Osteoblast (primary cell): ENCODE data around the gene MAGI1. TPM values are rescaled to one million over a fixed set of nuclear protein-coding genes. Genes with fewer than 3 reads are reported as not detected.

Experiments
- DNase-seq: peaks from one replicate; pipeline ENCODE4 v3.0.0; 2011; ENCODE audit warnings: low spot score, mixed read lengths; ENCODE audit not compliant: insufficient read length; ENCODE audit errors: missing footprints
- H2AFZ ChIP-seq: 2 replicates; pipeline ENCODE4 v1.6.0; 2011; ENCODE audit warnings: mild to moderate bottlenecking, low read length
- H3K27ac ChIP-seq: 2 replicates; pipeline ENCODE4 v1.5.1; 2011; ENCODE audit warnings: mild to moderate bottlenecking, low read depth, low read length, moderate library complexity
- H3K27me3 ChIP-seq: 2 replicates; pipeline ENCODE4 v1.6.0; 2012; ENCODE audit warnings: mild to moderate bottlenecking, control low read depth, inconsistent platforms, low read length, moderate library complexity; ENCODE audit not compliant: insufficient read depth
- H3K36me3 ChIP-seq: 2 replicates; pipeline ENCODE4 v1.5.1; 2011; ENCODE audit warnings: mild to moderate bottlenecking, low read length, control low read depth, moderate library complexity; ENCODE audit not compliant: insufficient read depth
- H3K4me1 ChIP-seq: 2 replicates; pipeline ENCODE4 v1.5.1; 2011; ENCODE audit warnings: mild to moderate bottlenecking, low read length, control low read depth, moderate library complexity; ENCODE audit not compliant: insufficient read depth
- H3K4me2 ChIP-seq: 2 replicates; pipeline ENCODE4 v1.6.0; 2011; ENCODE audit warnings: mild to moderate bottlenecking, low read length; ENCODE audit not compliant: insufficient read depth
- H3K4me3 ChIP-seq: fragments of 200-600 bp; sonication (generic); 3 replicates; pipeline ENCODE4 v1.5.1; 2012; ENCODE audit warnings: mild to moderate bottlenecking, low read length, inconsistent platforms; ENCODE audit not compliant: insufficient read depth
- H3K79me2 ChIP-seq: 2 replicates; pipeline ENCODE4 v1.6.0; 2012; ENCODE audit warnings: mild to moderate bottlenecking, low read length, control low read depth, inconsistent platforms; ENCODE audit not compliant: insufficient read depth
- H3K9me3 ChIP-seq: 2 replicates; pipeline ENCODE4 v1.5.1; 2011; ENCODE audit warnings: low read depth, low read length, control low read depth
- H4K20me1 ChIP-seq: 2 replicates; pipeline ENCODE4 v1.6.0; 2012; ENCODE audit warnings: mild to moderate bottlenecking, low read length, control low read depth; ENCODE audit not compliant: insufficient read depth
- total RNA-seq: library from RNA; depleted of rRNA; stranded (reverse); fragments of >200 nt; gene quantifications from 2 replicates; pipeline ENCODE4 v1.2.3, GENCODE V29; 2012
- TF ChIP-seq, protein P1 (sequence below): IDR thresholded peaks from 2 replicates; pipeline ENCODE4 v1.5.1; 2011; ENCODE audit warnings: mild to moderate bottlenecking, low read depth, low read length, moderate library complexity; ENCODE audit errors: extremely low read depth

Gene MAGI1
- total RNA-seq, 1 donor, result 66.6 TPM

DNA sequence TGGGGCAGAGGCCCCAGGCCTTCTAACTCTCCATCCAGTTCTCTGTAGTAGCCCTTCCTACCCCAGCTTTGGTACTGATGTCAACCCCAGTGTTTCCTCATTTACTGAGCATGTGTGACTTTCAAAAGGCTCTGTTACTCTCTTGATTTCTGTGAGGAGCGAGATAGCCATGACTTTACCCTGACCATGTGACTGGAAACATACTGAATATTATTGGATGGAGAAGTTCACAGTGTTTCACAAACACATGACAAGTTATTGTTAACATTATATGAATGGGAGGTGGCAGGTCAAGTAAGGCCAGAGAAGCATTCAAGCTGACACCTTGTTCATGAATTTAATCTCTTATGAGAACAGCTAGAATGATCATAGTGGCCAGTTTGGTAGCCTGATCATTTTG lies 53.7 kb downstream of the MAGI1 start:
- Histone ChIP-seq H3K27me3 (no peaks in the 10 kb centered on the region), H3K36me3 (no peaks in the 10 kb centered on the region), H3K4me2 (no peak overlapping the region), H4K20me1 (peaks cover 29% of the 10 kb centered on the region), H3K27ac (no peak overlapping the region), H3K4me3 (no peak overlapping the region), H3K4me1 (peaks cover 2% of the 10 kb centered on the region), H2AFZ (no peak overlapping the region), H3K9me3 (no peaks in the 10 kb centered on the region), H3K79me2 (peaks cover 38% of the 10 kb centered on the region)
- DNase-seq, result no peak
- TF ChIP-seq, protein P1, sequence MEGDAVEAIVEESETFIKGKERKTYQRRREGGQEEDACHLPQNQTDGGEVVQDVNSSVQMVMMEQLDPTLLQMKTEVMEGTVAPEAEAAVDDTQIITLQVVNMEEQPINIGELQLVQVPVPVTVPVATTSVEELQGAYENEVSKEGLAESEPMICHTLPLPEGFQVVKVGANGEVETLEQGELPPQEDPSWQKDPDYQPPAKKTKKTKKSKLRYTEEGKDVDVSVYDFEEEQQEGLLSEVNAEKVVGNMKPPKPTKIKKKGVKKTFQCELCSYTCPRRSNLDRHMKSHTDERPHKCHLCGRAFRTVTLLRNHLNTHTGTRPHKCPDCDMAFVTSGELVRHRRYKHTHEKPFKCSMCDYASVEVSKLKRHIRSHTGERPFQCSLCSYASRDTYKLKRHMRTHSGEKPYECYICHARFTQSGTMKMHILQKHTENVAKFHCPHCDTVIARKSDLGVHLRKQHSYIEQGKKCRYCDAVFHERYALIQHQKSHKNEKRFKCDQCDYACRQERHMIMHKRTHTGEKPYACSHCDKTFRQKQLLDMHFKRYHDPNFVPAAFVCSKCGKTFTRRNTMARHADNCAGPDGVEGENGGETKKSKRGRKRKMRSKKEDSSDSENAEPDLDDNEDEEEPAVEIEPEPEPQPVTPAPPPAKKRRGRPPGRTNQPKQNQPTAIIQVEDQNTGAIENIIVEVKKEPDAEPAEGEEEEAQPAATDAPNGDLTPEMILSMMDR, result no peak

DNA sequence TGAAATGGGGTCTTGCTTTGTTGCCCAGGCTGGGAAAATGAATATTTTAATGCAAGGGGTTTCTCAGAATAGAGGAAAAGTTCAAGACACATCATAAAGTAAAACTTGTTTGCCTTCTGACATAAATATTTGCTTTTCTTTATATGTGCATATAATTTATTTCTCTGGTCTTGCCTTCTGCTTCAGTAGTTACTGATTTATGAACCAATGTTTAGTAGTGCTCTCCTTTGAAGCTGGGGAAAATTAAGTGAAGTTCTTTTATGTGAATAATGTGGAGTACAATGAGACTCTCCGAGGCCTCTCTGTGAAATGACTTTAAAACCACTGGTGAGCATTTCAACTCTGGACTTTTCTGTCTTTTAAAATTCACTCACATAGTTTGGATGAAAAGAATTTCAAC lies 55.6 kb downstream of the MAGI1 start:
- TF ChIP-seq, protein P1, result no peak
- DNase-seq, result no peak
- Histone ChIP-seq H3K79me2 (peaks cover 33% of the 10 kb centered on the region), H3K36me3 (no peaks in the 10 kb centered on the region), H3K4me2 (no peak overlapping the region), H3K4me3 (no peak overlapping the region), H2AFZ (no peak overlapping the region), H3K27ac (no peak overlapping the region), H3K4me1 (peaks cover 19% of the 10 kb centered on the region), H3K9me3 (no peaks in the 10 kb centered on the region), H3K27me3 (no peaks in the 10 kb centered on the region), H4K20me1 (peaks cover 27% of the 10 kb centered on the region)

DNA sequence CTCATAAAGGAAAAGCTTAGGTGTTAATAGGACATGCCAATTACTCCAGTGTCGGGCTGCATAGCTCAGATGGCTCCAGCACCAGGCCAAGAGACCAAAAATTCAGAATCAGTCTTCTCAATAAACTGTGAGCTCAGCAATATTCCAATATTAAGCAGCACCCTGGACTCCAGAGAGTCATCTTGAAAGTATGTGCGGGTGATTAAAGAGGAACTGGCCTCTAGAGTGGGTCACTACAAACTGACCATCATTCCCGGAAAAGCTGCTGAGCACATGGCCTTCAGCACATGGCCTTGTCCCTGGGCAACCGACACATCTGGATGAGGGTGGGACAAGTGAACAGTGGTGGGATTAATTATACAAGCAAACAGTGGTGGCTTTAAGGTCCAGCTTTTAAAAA lies 59.0 kb downstream of the MAGI1 start:
- TF ChIP-seq, protein P1, result no peak
- H3K36me3 ChIP-seq, result no peaks in the 10 kb centered on the region
- no peak overlapping the region for H2AFZ ChIP-seq
- peak overlapping the region; percentile 88 for H3K27ac ChIP-seq
- H3K9me3 ChIP-seq, result no peaks in the 10 kb centered on the region
- H3K27me3 ChIP-seq, result no peaks in the 10 kb centered on the region
- H3K4me1 ChIP-seq, result peaks cover 24% of the 10 kb centered on the region
- H3K4me2 ChIP-seq, result peak overlapping the region; percentile 64
- peak overlapping the region; percentile 21 for H3K4me3 ChIP-seq
- DNase-seq, result peak; percentile 76
- H3K79me2 ChIP-seq, result peaks cover 31% of the 10 kb centered on the region
- H4K20me1 ChIP-seq, result peaks cover 10% of the 10 kb centered on the region

DNA sequence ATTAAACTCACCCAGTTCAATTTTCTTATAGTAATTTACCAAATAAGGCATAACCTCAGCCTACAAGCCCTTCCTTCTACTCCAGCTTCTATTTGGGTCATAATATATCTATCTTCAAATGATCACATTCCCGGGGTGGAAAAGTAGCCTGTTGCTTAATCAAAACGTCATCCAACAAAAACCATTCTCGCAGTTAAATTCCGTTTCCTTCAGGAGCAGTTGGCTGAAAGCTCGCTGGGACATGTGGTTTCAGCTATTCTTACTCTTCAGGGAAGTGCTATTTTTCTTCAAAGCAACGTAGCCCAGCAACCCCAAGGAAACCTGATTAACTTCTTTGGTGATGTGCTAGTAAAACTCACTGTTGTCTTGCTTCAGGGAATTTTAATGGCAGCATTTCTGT lies 59.6 kb downstream of the MAGI1 start:
- DNase-seq, result no peak
- Histone ChIP-seq H3K79me2 (peaks cover 36% of the 10 kb centered on the region), H3K36me3 (no peaks in the 10 kb centered on the region), H3K9me3 (no peaks in the 10 kb centered on the region), H3K4me2 (peak overlapping the region; percentile 64), H3K4me3 (peak overlapping the region; percentile 21), H3K4me1 (peaks cover 24% of the 10 kb centered on the region), H2AFZ (no peak overlapping the region), H3K27me3 (no peaks in the 10 kb centered on the region), H3K27ac (peak overlapping the region; percentile 88), H4K20me1 (peaks cover 9% of the 10 kb centered on the region)
- TF ChIP-seq, protein P1, result no peak
